ENCODE data around the gene HECTD2.

DNA sequence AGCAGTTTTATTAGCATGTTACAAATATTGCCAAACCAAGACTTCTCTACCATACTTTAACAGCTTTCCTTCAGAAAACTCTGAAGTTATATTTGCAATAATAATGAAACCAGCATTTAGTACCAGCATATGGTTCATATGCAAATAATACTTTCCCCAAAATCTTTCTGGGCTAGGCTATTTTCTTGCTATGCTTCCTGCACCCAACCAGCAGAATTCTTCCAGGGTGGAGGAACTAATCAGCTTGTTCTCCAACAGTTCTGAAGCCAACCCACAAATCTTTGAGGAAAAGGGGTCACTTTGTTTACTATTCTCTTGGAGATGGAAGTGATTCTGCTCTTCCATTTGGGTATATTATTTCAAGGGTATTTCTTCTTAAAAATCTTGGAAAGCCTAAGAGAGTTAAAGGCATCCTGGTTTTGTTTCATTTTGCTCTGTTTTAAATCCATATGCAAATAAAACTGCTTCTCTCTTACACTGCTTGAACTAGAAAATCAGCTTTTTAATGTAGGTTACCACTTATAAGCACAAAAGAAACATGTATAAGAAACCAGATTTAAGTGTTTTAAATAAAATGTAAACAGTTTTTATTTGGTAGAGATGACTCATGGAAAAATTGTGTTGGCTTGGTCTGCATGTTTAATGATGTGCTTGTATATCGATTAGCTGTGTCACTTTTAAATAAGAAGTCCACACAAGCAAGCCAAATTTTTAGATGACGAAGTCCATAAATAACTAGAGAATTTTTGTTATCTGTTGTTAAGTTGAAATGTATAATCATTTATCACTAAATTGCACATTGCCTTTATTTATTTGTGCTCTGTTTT, 103.7 kb downstream of the HECTD2 start:
- TF ChIP-seq, protein P1, sequence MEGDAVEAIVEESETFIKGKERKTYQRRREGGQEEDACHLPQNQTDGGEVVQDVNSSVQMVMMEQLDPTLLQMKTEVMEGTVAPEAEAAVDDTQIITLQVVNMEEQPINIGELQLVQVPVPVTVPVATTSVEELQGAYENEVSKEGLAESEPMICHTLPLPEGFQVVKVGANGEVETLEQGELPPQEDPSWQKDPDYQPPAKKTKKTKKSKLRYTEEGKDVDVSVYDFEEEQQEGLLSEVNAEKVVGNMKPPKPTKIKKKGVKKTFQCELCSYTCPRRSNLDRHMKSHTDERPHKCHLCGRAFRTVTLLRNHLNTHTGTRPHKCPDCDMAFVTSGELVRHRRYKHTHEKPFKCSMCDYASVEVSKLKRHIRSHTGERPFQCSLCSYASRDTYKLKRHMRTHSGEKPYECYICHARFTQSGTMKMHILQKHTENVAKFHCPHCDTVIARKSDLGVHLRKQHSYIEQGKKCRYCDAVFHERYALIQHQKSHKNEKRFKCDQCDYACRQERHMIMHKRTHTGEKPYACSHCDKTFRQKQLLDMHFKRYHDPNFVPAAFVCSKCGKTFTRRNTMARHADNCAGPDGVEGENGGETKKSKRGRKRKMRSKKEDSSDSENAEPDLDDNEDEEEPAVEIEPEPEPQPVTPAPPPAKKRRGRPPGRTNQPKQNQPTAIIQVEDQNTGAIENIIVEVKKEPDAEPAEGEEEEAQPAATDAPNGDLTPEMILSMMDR (conservative IDR thresholded peaks at IDR 0.05; ENCODE audit: low read length): no peak
- TF ChIP-seq EZH2phosphoT487 (IDR thresholded peaks at IDR 0.05; ENCODE audit: borderline replicate concordance): no peak
